SK-N-SH (cell line): ENCODE measurements around the gene SLC4A2. TPM values are rescaled to one million over a fixed set of nuclear protein-coding genes. Genes with fewer than 3 reads are reported as not detected.

Experiments
- CTCF ChIA-PET: fragments of 300-600, 350-600 bp; formaldehyde crosslinking; extraction: SDS; loops from one replicate; lab custom pipeline; 2021; lab: Yijun Ruan, JAX
- POLR2A ChIA-PET: fragments of 350-600 bp; sonication (Branson Sonifier 250); formaldehyde crosslinking; extraction: SDS; loops from one replicate; lab custom pipeline; 2020; ENCODE audit warnings: antibody characterized with exemption, inconsistent platforms; lab: Yijun Ruan, JAX
- DNase-seq: peaks from one replicate; pipeline ENCODE4 v3.0.0; 2012
- H2AFZ ChIP-seq: fragments of 200-600 bp; sonication (generic); 2 replicates; pipeline ENCODE4 v1.8.1; 2016; ENCODE audit warnings: antibody characterized with exemption, mild to moderate bottlenecking, low read depth
- H3F3A ChIP-seq: fragments of 200-600 bp; sonication (generic); replicated peaks from 2 replicates; pipeline ENCODE3; 2016; ENCODE audit warnings: antibody characterized with exemption, mild to moderate bottlenecking; ENCODE audit not compliant: insufficient read depth
- H3K27ac ChIP-seq, 2 experiments: fragments of 200-500 bp in 1 of 2; fragments of 200-600 bp in 1 of 2; sonication (Bioruptor generic) in 1 of 2; sonication (generic), shearing (Covaris generic) in 1 of 2; 2 replicates each; pipeline versions ENCODE4 v1.5.1 to v1.6.1; 2014 to 2016; ENCODE audit warnings: low read depth in 2 of 2, inconsistent platforms in 1 of 2, low read length in 1 of 2, mild to moderate bottlenecking in 1 of 2, mixed read lengths in 1 of 2
- H3K27me3 ChIP-seq: fragments of 200-600 bp; sonication (generic), shearing (Covaris generic); 2 replicates; pipeline ENCODE4 v1.6.1; 2016; ENCODE audit warnings: mixed run types; ENCODE audit not compliant: insufficient read depth
- H3K36me3 ChIP-seq, 2 experiments: fragments of 200-500 bp in 1 of 2; fragments of 200-600 bp in 1 of 2; sonication (Bioruptor generic) in 1 of 2; sonication (generic) in 1 of 2; replicated peaks in 1 of 2; 2 replicates each; pipeline versions ENCODE3 to v1.5.1; 2014 to 2016; ENCODE audit warnings: low read length in 1 of 2, mild to moderate bottlenecking in 1 of 2; ENCODE audit not compliant: insufficient read depth in 2 of 2, control insufficient read depth in 1 of 2
- H3K4me1 ChIP-seq, 2 experiments: fragments of 200-500 bp in 1 of 2; fragments of 200-600 bp in 1 of 2; sonication (Bioruptor generic) in 1 of 2; sonication (generic), shearing (Covaris generic) in 1 of 2; 2 replicates each; pipeline versions ENCODE4 v1.5.1 to v1.6.1; 2014 to 2016; ENCODE audit warnings: low read depth in 1 of 2, low read length in 1 of 2, mixed run types in 1 of 2; ENCODE audit not compliant: insufficient read depth in 2 of 2, control insufficient read depth in 1 of 2
- H3K4me2 ChIP-seq: fragments of 200-600 bp; sonication (generic), shearing (Covaris generic); 2 replicates; pipeline ENCODE4 v1.6.1; 2017; ENCODE audit warnings: mixed run types
- H3K4me3 ChIP-seq, 2 experiments: fragments of 200-500 bp in 1 of 2; fragments of 200-600 bp in 1 of 2; sonication (Bioruptor generic) in 1 of 2; sonication (generic), shearing (Covaris generic) in 1 of 2; 2 replicates each; pipeline versions ENCODE4 v1.5.1 to v1.8.1; 2014 to 2016; ENCODE audit warnings: low read depth in 2 of 2, inconsistent platforms in 1 of 2, low read length in 1 of 2, mild to moderate bottlenecking in 1 of 2, mixed read lengths in 1 of 2, moderate library complexity in 1 of 2
- H3K79me2 ChIP-seq: fragments of 200-600 bp; sonication (generic); 2 replicates; pipeline ENCODE4 v1.8.1; 2017; ENCODE audit warnings: mild to moderate bottlenecking; ENCODE audit not compliant: insufficient read depth
- H3K9ac ChIP-seq: fragments of 200-600 bp; sonication (generic); 2 replicates; pipeline ENCODE4 v1.6.1; 2017; ENCODE audit warnings: mixed run types
- H3K9me2 ChIP-seq: fragments of 200-600 bp; sonication (generic); 2 replicates; pipeline ENCODE4 v1.6.1; 2017; ENCODE audit warnings: mixed run types
- H3K9me3 ChIP-seq: fragments of 200-600 bp; sonication (generic); 2 replicates; pipeline ENCODE4 v1.6.1; 2017; ENCODE audit warnings: mixed run types, mild to moderate bottlenecking, moderate library complexity
- H4K20me1 ChIP-seq: fragments of 200-600 bp; sonication (generic); 2 replicates; pipeline ENCODE4 v1.6.1; 2017; ENCODE audit warnings: mild to moderate bottlenecking, mixed run types; ENCODE audit not compliant: insufficient read depth
- EZH2phosphoT487 ChIP-seq: fragments of 200-600 bp; sonication (generic); IDR thresholded peaks from 2 replicates; pipeline ENCODE4 v1.6.1; 2017; ENCODE audit warnings: low read depth, mixed run types, mild to moderate bottlenecking, antibody characterized with exemption, moderate library complexity, borderline replicate concordance
- FOXM1 ChIP-seq: IDR thresholded peaks from 2 replicates; pipeline ENCODE4 v1.4.0; 2012; ENCODE audit warnings: low read depth, mild to moderate bottlenecking
- GATA2 ChIP-seq: sonication (generic); formaldehyde crosslinking; IDR thresholded peaks from 2 replicates; pipeline ENCODE4 v1.5.0; 2020; ENCODE audit warnings: mild to moderate bottlenecking, missing genetic modification reagents
- MAX ChIP-seq: IDR thresholded peaks from 2 replicates; pipeline ENCODE4 v1.4.0; 2012; ENCODE audit warnings: low read depth
- NFIC ChIP-seq: IDR thresholded peaks from 2 replicates; pipeline ENCODE4 v1.4.0; 2012; ENCODE audit warnings: borderline replicate concordance
- NRF1 ChIP-seq: IDR thresholded peaks from 2 replicates; pipeline ENCODE4 v1.6.1; 2012; ENCODE audit warnings: low read depth, mild to moderate bottlenecking, low read length
- RAD21 ChIP-seq: IDR thresholded peaks from 2 replicates; pipeline ENCODE4 v1.6.1; 2012; ENCODE audit warnings: mild to moderate bottlenecking, low read length
- RFX5 ChIP-seq: IDR thresholded peaks from 2 replicates; pipeline ENCODE4 v1.6.1; 2012; ENCODE audit warnings: mild to moderate bottlenecking, improper control_type of control experiment, low read length
- SIN3A ChIP-seq: IDR thresholded peaks from 2 replicates; pipeline ENCODE4 v1.6.1; 2012; ENCODE audit warnings: low read depth, mild to moderate bottlenecking, low read length, moderate library complexity, borderline replicate concordance
- TEAD4 ChIP-seq: IDR thresholded peaks from 2 replicates; pipeline ENCODE4 v1.4.0; 2012; ENCODE audit warnings: mild to moderate bottlenecking, borderline replicate concordance; ENCODE audit not compliant: insufficient read depth
- USF1 ChIP-seq: IDR thresholded peaks from 2 replicates; pipeline ENCODE4 v1.4.0; 2012; ENCODE audit warnings: low read depth, borderline replicate concordance
- WGBS: methylation state at CpG from one replicate; pipeline ENCODE4 v1.1.6; 2017; ENCODE audit warnings: low lambda C conversion rate; 5-methylcytosine and 5-hydroxymethylcytosine counted together
- polyA plus RNA-seq, 3 experiments: library from polyadenylated mRNA; depleted of rRNA; stranded (reverse); fragments of >200 nt; gene quantifications; 2 replicates each; pipeline ENCODE4 v1.2.3, GENCODE V29; 2012

SLC4A2 gene
- polyA plus RNA-seq, 1 of the 3 experiments (the other 2 are of a cell fraction) = 167 TPM

- TF ChIP-seq SIN3A (no peak), RAD21 (no peak), MAX (peak; percentile 75; the same call in 1 of the 2 replicates), EZH2phosphoT487 (no peak)
- TF ChIP-seq, all 33 proteins: peak for 2
Measured at GRCh38 chr7:151114151-151115090, 55.0 kb downstream of the SLC4A2 start (continued).

- peaks cover 69% of the 10 kb centered on the region for H4K20me1 ChIP-seq
- POLR2A ChIA-PET = no interaction called here
- peaks cover 24 to 38% of the 10 kb centered on the region in 2 experiments for H3K4me1 ChIP-seq
- DNase-seq = peak; percentile 84
- H3F3A ChIP-seq = peaks cover 31% of the 10 kb centered on the region
- no peaks in the 10 kb centered on the region for H3K9me3 ChIP-seq
- H2AFZ ChIP-seq = no peak overlapping the region
- H3K9ac ChIP-seq = no peak overlapping the region; the same call in 1 of the 2 replicates
- peak overlapping the region in 1 of 2 experiments; percentile 18; a peak in 1 of 4 replicates for H3K27ac ChIP-seq
- 63% methylated on average over 68 of the region's 114 CpGs for WGBS
- TF ChIP-seq FOXM1 = no peak
- TF ChIP-seq NRF1 = peak; percentile 23; the same call in 1 of the 2 replicates
- H3K79me2 ChIP-seq = peaks cover 62% of the 10 kb centered on the region
- H3K4me2 ChIP-seq = peak overlapping the region; percentile 53; the same call in 1 of the 2 replicates
- H3K27me3 ChIP-seq = no peaks in the 10 kb centered on the region
- peaks cover 13 to 29% of the 10 kb centered on the region in 2 experiments for H3K36me3 ChIP-seq
- H3K9me2 ChIP-seq = no peaks in the 10 kb centered on the region
- CTCF ChIA-PET = interaction anchor here (0.5 to 18.7 kb wide), 23 partner anchors 11 to 1853 kb away, joined by 3 to 474 read pairs (median 6); partner anchors contain the start of genes AGAP3, FASTK, GBX1 and TMUB1
- H3K4me3 ChIP-seq = peak overlapping the region; percentile 20 to 37; a peak in 3 of 4 replicates
Measured at GRCh38 chr7:151115121-151115835, 55.9 kb downstream of the SLC4A2 start.

GRCh38 chr7:151115836-151116418 lies 56.5 kb downstream of the SLC4A2 start:
- H3K36me3 ChIP-seq = peaks cover 13 to 35% of the 10 kb centered on the region in 2 experiments
- peak overlapping the region; percentile 53; the same call in 1 of the 2 replicates for H3K4me2 ChIP-seq
- H3K9me3 ChIP-seq = no peaks in the 10 kb centered on the region
- H4K20me1 ChIP-seq = peaks cover 62% of the 10 kb centered on the region
- peaks cover 56% of the 10 kb centered on the region for H3K79me2 ChIP-seq
- H3K4me3 ChIP-seq = peak overlapping the region; percentile 20 to 37; a peak in 2 of 4 replicates
- TF ChIP-seq EZH2phosphoT487 = no peak
- TF ChIP-seq NFIC = no peak
- TF ChIP-seq RFX5 = no peak
- no peak for TF ChIP-seq SIN3A
- TF ChIP-seq RAD21 = no peak
- no peak for TF ChIP-seq USF1
- no peak for TF ChIP-seq TEAD4
- no peak for TF ChIP-seq GATA2 (CRISPR knock-in tag)
- TF ChIP-seq, all 33 proteins: peak for 0
- H3K9me2 ChIP-seq = no peaks in the 10 kb centered on the region
- H3K27ac ChIP-seq = peak overlapping the region in 1 of 2 experiments; percentile 18; a peak in 1 of 4 replicates
- peaks cover 24 to 35% of the 10 kb centered on the region in 2 experiments for H3K4me1 ChIP-seq
- H3K27me3 ChIP-seq = no peaks in the 10 kb centered on the region
- WGBS = 87% methylated on average over 10 of the region's 14 CpGs
- CTCF ChIA-PET = interaction anchor here (0.6 to 18.7 kb wide), 20 partner anchors 10 to 1854 kb away, joined by 3 to 474 read pairs (median 5); partner anchors contain the start of genes AGAP3, FASTK, GBX1 and TMUB1
- H3F3A ChIP-seq = peaks cover 26% of the 10 kb centered on the region
- POLR2A ChIA-PET = no interaction called here
- H2AFZ ChIP-seq = no peak overlapping the region
- DNase-seq = peak; percentile 49
- H3K9ac ChIP-seq = no peak overlapping the region; the same call in 1 of the 2 replicates
